Naive B cell (primary cell): ENCODE measurements around the gene SSR1. TPM values are rescaled to one million over a fixed set of nuclear protein-coding genes. Genes with fewer than 3 reads are reported as not detected.
"Not testable (repeated sequence)": the region's sequence is repeated elsewhere in the genome, so short reads cannot be mapped to it uniquely, and the experiment has no call there.

Experiments used
- ATAC-seq, 2 donors: fragments of 150-1000 bp; cut with Tn5 transposase; 2 replicates each; pipeline ENCODE4 v1.10.0; 2021; ENCODE audit warnings: low read depth in 2 of 2, mild to moderate bottlenecking in 2 of 2, moderate library complexity in 2 of 2
- DNase-seq: peaks from one replicate; pipeline ENCODE4 v3.0.0; 2022
- H3K27ac Mint-ChIP-seq, 6 donors: one replicate each; pipeline ENCODE4 v1.8.0; 2020 to 2022; ENCODE audit warnings: mild to moderate bottlenecking in 6 of 6, mixed read lengths in 6 of 6, moderate library complexity in 5 of 6, inconsistent platforms in 2 of 6
- H3K27me3 Mint-ChIP-seq, 3 donors: one replicate each; pipeline ENCODE4 v1.8.0; 2021 to 2022; ENCODE audit warnings: mixed read lengths in 3 of 3, mild to moderate bottlenecking in 1 of 3
- H3K36me3 Mint-ChIP-seq, 2 donors: one replicate each; pipeline ENCODE4 v1.8.0; 2020 to 2022; ENCODE audit warnings: mixed read lengths in 2 of 2, inconsistent platforms in 1 of 2, mild to moderate bottlenecking in 1 of 2
- H3K4me1 Mint-ChIP-seq, 3 donors: one replicate each; pipeline ENCODE4 v1.8.0; 2020 to 2022; ENCODE audit warnings: mixed read lengths in 3 of 3, inconsistent platforms in 1 of 3, mild to moderate bottlenecking in 1 of 3, moderate library complexity in 1 of 3
- H3K4me3 Mint-ChIP-seq, 8 donors: one replicate each; pipeline ENCODE4 v1.8.0; 2020 to 2022; ENCODE audit warnings: mild to moderate bottlenecking in 8 of 8, mixed read lengths in 8 of 8, moderate library complexity in 8 of 8, inconsistent platforms in 2 of 8
- H3K9me3 Mint-ChIP-seq, 7 donors: one replicate each; pipeline ENCODE4 v1.8.0; 2020 to 2022; ENCODE audit warnings: mixed read lengths in 7 of 7, mild to moderate bottlenecking in 5 of 7, inconsistent platforms in 2 of 7, moderate library complexity in 1 of 7
- polyA plus RNA-seq, 6 donors: library from polyadenylated mRNA; unstranded; fragments of 300-500 nt; fragmentation: Illumina TruSeq; gene quantifications; one replicate each; pipeline ENCODE4 v1.2.3, GENCODE V29; 2021; ENCODE audit warnings: low read depth in 6 of 6

SSR1 gene
- polyA plus RNA-seq, 6 donors from 2014 or later = 122 to 167 (median 147) TPM

DNA sequence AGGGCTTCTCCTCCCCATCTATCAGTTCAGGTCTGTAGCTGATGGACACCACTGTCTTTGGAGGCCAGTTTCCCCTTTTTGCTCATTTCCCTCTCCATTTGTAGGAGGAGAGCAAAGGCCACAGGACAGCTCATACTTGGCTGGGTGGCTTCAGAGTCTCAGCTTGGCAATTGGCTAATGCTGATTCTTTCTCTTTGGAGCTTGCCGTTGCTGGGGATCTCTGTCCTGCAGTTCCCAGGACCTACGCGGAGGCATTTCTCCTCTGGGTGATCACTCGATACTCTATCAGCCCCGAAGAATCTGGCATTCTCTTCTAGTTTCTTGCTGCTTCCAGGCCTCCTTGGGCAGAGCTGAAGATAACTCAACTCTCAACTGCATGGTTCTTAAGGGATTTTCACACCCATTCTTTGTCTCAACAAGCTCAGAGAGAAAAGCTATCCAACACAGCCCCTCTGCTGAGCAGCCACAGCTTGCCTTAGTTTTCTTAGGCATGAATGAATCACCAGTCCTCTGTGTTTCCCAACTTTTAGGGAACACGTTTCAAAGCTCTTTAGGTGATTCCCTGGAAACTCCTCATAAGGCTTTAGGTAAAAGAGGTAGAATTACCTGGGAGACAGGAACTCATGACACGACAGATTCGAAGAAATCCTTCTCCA is 19.2 kb upstream of the SSR1 start:
- ATAC-seq (no peak), DNase-seq (no peak)
- Mint-ChIP-seq H3K9me3 (no peaks in the 10 kb centered on the region), H3K4me3 (no peak overlapping the region), H3K36me3 (peaks cover 0 to 4% of the 10 kb centered on the region in 2 donors), H3K27me3 (no peaks in the 10 kb centered on the region), H3K4me1 (no peaks in the 10 kb centered on the region), H3K27ac (no peak overlapping the region)

DNA sequence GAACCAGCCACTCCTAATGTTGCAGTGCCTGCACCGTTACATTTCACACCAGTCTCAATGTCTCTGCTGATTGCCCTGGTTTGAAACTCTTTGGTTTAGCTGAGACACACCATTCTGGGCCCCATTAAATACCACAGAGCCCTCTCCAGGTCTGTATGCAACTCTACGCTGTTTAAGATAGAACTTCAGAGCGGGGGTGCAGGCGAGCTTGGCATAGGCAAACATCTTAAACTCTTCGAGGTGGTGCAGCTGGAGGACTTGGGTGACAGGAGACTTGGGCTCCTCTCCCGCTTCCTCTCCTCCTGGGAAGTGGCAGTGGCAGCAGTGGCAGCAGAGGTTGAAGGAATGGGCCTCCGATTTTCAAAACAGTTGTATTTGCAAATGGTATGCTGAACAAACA is 18.5 kb upstream of the SSR1 start:
- no peak overlapping the region for H3K27ac Mint-ChIP-seq
- no peaks in the 10 kb centered on the region for H3K9me3 Mint-ChIP-seq
- DNase-seq (no peak), ATAC-seq (no peak)
- H3K36me3 Mint-ChIP-seq = peaks cover 0 to 4% of the 10 kb centered on the region in 2 donors
- no peaks in the 10 kb centered on the region for H3K27me3 Mint-ChIP-seq
- no peak overlapping the region for H3K4me3 Mint-ChIP-seq
- peaks cover 0 to 4% (median under 1%) of the 10 kb centered on the region in 3 donors for H3K4me1 Mint-ChIP-seq

DNA sequence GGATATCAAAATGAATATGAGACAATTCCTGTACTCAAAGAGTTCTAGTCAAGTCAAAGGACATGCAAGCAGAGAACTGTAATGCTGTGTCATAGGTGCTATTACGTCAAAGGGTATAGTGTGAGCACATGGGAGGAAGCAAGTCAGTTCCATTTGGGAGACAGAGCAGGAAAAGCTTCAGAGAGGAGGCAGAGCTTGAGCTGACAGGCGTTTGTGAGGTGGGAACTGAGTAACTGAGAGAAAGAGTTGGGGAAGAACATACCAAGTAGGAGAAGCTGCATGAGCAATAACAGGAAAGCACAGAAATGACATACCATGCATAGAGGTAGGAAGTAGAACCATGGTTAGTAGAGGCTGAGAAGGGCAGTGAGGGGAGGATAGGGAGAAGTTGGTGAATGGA is 15.2 kb upstream of the SSR1 start:
- no peak for ATAC-seq
- peaks cover 0 to 4% (median 0%) of the 10 kb centered on the region in 7 donors for H3K9me3 Mint-ChIP-seq
- H3K36me3 Mint-ChIP-seq = no peaks in the 10 kb centered on the region
- no peaks in the 10 kb centered on the region for H3K27me3 Mint-ChIP-seq
- peaks cover 14 to 26% (median 21%) of the 10 kb centered on the region in 3 donors for H3K4me1 Mint-ChIP-seq
- no peak overlapping the region for H3K27ac Mint-ChIP-seq
- H3K4me3 Mint-ChIP-seq = no peak overlapping the region
- DNase-seq = no peak

DNA sequence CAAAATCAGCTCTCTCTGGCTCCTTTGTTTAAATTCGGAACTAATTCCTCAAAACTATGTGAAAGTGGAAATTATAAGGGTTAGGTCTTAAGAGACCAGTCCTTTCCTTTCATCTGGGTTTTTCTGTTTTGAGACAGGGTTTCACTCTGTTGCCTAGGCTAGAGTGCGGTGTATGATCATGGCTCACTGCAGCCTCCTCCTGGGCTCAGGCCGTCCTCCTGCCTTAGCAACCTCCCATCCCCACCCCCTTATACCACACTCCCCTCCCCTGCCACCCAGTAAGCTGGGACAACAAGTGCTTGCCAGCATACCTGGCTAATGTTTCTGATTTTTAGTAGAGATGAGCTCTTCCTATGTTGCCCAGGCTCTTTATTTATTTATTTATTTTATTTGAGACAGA is 12.8 kb upstream of the SSR1 start:
- no peak for DNase-seq
- Mint-ChIP-seq H3K27me3 (no peaks in the 10 kb centered on the region), H3K36me3 (no peaks in the 10 kb centered on the region), H3K4me1 (peaks cover 14 to 26% (median 21%) of the 10 kb centered on the region in 3 donors), H3K27ac (no peak overlapping the region), H3K9me3 (peaks cover 0 to 4% (median 0%) of the 10 kb centered on the region in 7 donors), H3K4me3 (no peak overlapping the region)
- ATAC-seq = no peak

DNA sequence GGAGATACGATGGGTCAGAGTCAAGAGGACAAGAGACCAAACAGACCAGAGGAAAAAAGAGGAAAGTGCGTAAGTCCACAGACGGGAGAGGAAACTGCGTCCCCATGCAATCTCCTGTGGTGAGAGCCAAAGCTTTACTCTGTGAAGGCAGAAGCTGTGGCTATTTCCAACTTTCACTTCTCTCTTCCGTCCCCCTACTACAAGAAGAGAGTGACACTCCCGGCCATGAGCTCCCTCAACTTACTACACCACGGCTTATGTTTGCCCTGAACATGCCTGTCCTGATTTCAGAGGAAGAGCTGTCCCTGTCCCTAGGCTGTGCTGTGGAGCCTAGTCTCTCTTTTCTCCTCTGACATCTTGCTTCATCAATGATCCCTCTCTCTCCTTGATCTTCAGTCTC is 11.5 kb upstream of the SSR1 start:
- peaks cover 0 to 4% (median 0%) of the 10 kb centered on the region in 7 donors for H3K9me3 Mint-ChIP-seq
- DNase-seq (peak; percentile 57), ATAC-seq (peak; percentile 96 to 98)
- H3K36me3 Mint-ChIP-seq = no peaks in the 10 kb centered on the region
- no peaks in the 10 kb centered on the region for H3K27me3 Mint-ChIP-seq
- H3K4me1 Mint-ChIP-seq = peaks cover 14 to 26% (median 21%) of the 10 kb centered on the region in 3 donors
- H3K4me3 Mint-ChIP-seq = peak overlapping the region in 7 of 8 donors; percentile 1 to 78 (median 58)
- peak overlapping the region; percentile 1 to 81 (median 46) for H3K27ac Mint-ChIP-seq

DNA sequence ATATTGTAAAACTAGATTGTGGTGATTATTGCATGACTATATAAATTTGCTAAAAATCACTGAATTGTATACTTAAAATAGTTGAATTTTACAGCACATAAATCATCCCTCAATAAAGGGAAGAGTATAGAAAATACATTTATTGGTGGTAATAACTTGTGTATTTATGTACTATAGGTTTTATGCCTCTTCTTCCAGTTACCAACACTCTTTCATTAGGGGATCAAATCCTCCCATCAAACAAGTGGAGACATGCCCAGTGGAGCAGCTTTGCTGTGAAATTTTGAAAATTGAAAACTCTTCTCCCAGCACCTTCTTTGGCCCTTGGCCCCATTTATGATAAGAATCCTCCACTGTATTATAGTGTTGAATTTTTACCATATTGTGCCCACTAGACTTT is 10.1 kb upstream of the SSR1 start:
- no peak for ATAC-seq

DNA sequence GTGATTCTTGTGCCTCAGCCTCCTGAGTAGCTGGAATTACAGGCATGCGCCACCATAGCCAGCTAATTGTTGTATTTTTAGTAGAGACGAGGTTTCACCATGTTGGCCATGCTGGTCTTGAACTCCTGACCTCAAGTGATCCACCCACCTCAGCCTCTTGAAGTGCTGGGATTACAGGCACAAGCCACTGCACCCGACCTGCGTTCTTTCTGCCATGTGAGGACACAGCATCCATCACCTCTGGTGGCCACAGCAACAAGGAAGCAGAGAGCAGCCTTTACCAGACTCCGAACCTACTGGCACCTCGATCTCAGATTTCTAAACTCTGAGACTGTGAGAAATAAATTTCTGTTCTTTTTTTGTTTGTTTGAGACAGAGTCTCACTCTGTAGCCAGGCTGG is 8.9 kb upstream of the SSR1 start:
- H3K27ac Mint-ChIP-seq, H3K9me3 Mint-ChIP-seq, H3K36me3 Mint-ChIP-seq, ATAC-seq, DNase-seq, H3K4me3 Mint-ChIP-seq, H3K27me3 Mint-ChIP-seq: not testable (repeated sequence)
- peaks cover 14 to 26% (median 21%) of the 10 kb centered on the region in 3 donors for H3K4me1 Mint-ChIP-seq

More for the DNA sequence above, 10.1 kb upstream of the SSR1 start:
- no peaks in the 10 kb centered on the region for H3K36me3 Mint-ChIP-seq
- no peak overlapping the region for H3K27ac Mint-ChIP-seq
- no peak overlapping the region for H3K4me3 Mint-ChIP-seq
- DNase-seq = no peak
- H3K4me1 Mint-ChIP-seq = peaks cover 14 to 26% (median 21%) of the 10 kb centered on the region in 3 donors
- no peaks in the 10 kb centered on the region for H3K27me3 Mint-ChIP-seq
- peaks cover 0 to 4% (median 0%) of the 10 kb centered on the region in 7 donors for H3K9me3 Mint-ChIP-seq

DNA sequence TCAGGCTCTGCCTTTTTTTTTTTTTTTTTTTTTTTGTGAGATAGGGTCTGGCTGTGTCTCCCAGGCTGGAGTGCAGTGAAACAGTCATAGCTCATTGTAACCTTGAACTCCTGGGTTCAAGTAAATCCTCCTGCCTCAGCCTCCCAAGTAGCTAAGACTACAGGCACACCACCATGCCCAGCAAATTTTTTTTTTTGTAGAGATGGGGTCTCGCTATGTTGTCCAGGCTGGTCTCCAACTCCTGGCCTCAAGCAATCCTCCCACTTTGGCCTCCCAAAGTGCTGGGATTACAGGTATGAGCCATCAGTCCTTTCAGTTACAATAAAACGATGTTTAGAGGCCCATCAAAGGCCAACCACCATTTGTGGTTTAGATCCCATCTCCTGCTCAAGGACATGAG is 6.4 kb upstream of the SSR1 start:
- not testable (repeated sequence) for ATAC-seq, H3K27ac Mint-ChIP-seq, H3K4me1 Mint-ChIP-seq, DNase-seq, H3K4me3 Mint-ChIP-seq, H3K27me3 Mint-ChIP-seq, H3K36me3 Mint-ChIP-seq, H3K9me3 Mint-ChIP-seq

DNA sequence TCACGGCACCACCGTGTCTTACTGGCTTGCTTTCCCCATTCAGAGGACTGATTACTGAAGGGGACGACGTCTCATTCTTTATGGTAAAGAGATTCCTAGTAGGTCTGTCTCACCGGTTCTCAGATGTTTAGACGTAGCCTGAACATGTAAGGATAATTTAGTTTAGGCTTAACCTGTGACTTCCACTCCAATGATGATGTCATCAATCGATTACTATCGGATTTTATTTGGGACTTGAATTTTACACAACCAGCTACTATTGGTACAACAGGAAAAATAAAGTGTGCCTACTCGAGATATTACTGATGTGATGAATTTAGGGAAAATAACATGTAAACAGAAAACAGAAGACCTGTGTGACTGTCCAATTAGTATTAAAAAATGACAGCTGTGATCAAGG is 4.5 kb upstream of the SSR1 start:
- ATAC-seq = no peak
- peaks cover 0 to 10% (median 0%) of the 10 kb centered on the region in 3 donors for H3K4me1 Mint-ChIP-seq
- no peaks in the 10 kb centered on the region for H3K27me3 Mint-ChIP-seq
- peak overlapping the region in 1 of 6 donors; percentile 67 for H3K27ac Mint-ChIP-seq
- no peak for DNase-seq
- peak overlapping the region in 1 of 8 donors; percentile 45 for H3K4me3 Mint-ChIP-seq
- H3K36me3 Mint-ChIP-seq = no peaks in the 10 kb centered on the region
- no peaks in the 10 kb centered on the region for H3K9me3 Mint-ChIP-seq

DNA sequence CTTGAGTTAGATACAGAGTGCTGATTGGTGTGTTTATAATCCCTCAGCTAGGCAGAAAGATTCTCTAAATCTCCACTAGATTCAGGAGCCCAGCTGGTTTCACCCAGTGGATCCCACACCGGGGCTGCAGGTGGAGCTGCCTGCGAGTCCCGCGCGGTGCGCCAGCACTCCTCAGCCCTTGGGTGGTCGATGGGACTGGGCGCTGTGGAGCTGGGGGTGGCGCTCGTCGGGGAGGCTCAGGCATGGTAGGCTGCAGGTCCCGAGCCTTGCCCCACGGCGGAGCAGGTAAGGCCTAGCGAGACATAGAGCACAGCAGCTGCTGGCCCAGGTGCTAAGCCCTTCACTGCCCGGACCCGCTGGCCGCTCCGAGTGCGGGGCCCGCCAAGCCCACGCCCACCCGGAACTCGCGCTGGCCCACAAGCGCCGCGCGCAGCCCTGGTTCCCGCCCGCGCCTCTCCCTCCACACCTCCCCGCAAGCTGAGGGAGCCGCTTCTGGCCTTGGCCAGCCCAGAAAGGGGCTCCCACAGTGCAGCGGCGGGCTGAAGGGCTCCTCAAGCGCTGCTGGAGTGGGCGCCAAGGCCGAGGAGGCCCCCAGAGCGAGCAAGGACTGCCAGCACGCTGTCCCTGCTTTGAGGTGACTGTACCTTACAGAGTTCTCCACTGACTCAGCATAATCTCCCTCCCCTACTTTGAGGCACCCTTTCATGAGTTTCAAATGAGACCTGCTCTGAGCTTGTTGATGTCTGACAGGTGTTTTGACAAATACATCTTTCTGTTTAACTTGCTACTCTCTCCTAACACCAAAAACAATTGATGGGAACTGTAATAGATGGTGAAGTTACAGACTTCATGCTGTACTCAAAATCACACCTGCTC is 3.9 kb upstream of the SSR1 start:
- Mint-ChIP-seq H3K4me1 (peaks cover 5 to 15% (median 5%) of the 10 kb centered on the region in 3 donors), H3K36me3 (no peaks in the 10 kb centered on the region), H3K27me3 (no peaks in the 10 kb centered on the region), H3K9me3 (no peaks in the 10 kb centered on the region), H3K27ac (no peak overlapping the region), H3K4me3 (peak overlapping the region in 1 of 8 donors; percentile 61)
- no peak for ATAC-seq
- no peak for DNase-seq

DNA sequence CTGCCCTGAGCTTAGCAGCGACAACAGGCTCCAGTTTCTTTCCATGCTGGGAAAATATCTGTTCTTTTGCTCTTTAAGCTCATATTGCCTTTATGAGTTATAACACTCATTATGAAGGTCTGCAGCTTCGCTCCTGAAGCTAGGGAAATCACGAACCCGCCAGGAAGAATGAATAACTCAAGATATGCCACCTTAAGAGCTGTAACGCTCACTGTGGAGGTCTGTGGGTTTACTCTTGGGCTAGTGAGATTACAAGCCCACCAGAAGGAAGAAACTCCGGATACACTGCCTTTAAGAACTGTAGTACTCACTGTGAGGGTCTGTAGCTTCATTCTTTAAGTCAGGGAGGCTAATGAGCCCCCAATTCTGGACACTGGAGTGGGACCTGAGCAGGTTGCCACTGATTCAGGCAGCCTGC is 3.0 kb upstream of the SSR1 start:
- Mint-ChIP-seq H3K36me3 (no peaks in the 10 kb centered on the region), H3K27ac (peak overlapping the region in 1 of 6 donors; percentile 60), H3K27me3 (no peaks in the 10 kb centered on the region), H3K4me1 (peaks cover 6 to 24% (median 10%) of the 10 kb centered on the region in 3 donors), H3K9me3 (no peaks in the 10 kb centered on the region), H3K4me3 (peak overlapping the region in 1 of 8 donors; percentile 61)
- no peak for ATAC-seq
- no peak for DNase-seq

DNA sequence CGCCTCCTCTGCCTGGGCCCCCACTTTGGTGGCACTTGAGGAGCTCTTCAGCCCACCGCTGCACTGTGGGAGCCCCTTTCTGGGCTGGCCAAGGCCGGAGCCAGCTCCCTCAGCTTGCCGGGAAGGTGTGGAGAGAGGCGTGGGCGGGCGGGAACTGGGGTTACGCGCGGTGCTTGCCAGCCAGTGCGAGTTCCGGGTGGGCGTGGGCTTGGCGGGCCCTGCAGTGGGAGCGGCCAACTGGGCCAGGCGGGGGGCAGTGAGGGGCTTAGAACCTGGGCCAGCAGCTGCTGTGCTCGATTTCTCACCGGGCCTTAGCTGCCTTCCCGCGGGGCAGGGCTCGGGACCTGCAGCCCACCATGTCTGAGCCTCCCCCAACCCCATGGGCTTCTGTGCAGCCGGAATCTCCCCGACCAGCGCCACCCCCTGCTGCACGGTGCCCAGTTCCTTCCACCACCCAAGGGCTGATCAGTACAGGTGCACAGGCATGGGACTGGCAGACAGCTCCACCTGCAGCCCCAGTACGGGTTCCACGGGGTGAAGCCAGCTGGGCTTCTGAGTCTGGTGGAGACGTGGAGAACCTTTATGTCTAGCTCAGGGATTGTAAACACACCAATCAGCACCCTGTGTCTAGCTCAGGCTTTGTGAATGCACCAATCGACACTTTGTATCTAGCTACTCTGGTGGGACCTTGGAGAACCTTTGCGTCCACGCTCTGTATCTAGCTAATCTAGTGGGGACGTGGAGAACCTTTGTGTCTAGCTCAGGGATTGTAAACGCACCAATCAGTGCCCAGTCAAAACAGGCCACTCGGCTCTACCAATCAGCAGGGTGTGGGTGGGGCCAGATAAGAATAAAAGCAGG is 2.3 kb upstream of the SSR1 start:
- H3K36me3 Mint-ChIP-seq, DNase-seq, H3K9me3 Mint-ChIP-seq, ATAC-seq, H3K27me3 Mint-ChIP-seq: not testable (repeated sequence)
- Mint-ChIP-seq H3K4me1 (peaks cover 6 to 29% (median 10%) of the 10 kb centered on the region in 3 donors), H3K27ac (peak overlapping the region in 1 of 6 donors; percentile 60), H3K4me3 (peak overlapping the region in 4 of 8 donors; percentile 47 to 97 (median 73))

DNA sequence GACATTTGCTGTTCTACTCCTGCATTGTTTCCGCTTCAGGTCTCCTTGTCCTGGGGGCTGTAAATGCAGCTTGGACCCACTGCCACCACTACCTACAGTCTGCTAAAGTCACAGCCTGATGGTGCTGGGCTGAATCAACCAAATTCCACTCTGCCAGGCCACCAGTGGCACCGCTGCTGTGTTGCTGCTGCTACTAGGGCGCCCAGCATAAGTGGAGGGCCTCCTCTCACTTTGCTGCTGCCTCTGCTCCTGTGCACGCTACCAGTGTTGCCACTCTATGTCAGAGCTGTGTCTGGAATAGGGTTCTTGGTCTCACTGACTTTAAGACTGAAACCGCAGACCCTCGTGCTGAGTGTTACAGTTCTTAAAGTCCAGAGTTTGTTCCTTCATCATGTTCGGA is 1.4 kb upstream of the SSR1 start:
- Mint-ChIP-seq H3K9me3 (no peaks in the 10 kb centered on the region), H3K4me3 (peak overlapping the region in 7 of 8 donors; percentile 26 to 97 (median 75)), H3K27me3 (no peaks in the 10 kb centered on the region), H3K27ac (peak overlapping the region in 1 of 6 donors; percentile 82), H3K4me1 (peaks cover 6 to 35% (median 16%) of the 10 kb centered on the region in 3 donors), H3K36me3 (peaks cover 5 to 8% of the 10 kb centered on the region in 2 donors)
- ATAC-seq (no peak), DNase-seq (no peak)
